GM18519 (cell line): Measurements from ENCODE around the gene FRMD8.

Experiments used
- ATAC-seq: cut with Tn5 transposase; IDR thresholded peaks from one replicate; pipeline ENCODE4 v1.9.1; 2021; ENCODE audit warnings: mild to moderate bottlenecking, moderate library complexity; ENCODE audit not compliant: unreplicated experiment, low FRiP score

FRMD8 gene, protein sequence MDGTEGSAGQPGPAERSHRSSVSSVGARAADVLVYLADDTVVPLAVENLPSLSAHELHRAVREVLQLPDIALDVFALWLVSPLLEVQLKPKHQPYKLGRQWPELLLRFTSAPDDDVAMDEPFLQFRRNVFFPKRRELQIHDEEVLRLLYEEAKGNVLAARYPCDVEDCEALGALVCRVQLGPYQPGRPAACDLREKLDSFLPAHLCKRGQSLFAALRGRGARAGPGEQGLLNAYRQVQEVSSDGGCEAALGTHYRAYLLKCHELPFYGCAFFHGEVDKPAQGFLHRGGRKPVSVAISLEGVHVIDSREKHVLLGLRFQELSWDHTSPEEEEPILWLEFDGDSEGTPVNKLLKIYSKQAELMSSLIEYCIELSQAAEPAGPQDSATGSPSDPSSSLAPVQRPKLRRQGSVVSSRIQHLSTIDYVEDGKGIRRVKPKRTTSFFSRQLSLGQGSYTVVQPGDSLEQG

DNA sequence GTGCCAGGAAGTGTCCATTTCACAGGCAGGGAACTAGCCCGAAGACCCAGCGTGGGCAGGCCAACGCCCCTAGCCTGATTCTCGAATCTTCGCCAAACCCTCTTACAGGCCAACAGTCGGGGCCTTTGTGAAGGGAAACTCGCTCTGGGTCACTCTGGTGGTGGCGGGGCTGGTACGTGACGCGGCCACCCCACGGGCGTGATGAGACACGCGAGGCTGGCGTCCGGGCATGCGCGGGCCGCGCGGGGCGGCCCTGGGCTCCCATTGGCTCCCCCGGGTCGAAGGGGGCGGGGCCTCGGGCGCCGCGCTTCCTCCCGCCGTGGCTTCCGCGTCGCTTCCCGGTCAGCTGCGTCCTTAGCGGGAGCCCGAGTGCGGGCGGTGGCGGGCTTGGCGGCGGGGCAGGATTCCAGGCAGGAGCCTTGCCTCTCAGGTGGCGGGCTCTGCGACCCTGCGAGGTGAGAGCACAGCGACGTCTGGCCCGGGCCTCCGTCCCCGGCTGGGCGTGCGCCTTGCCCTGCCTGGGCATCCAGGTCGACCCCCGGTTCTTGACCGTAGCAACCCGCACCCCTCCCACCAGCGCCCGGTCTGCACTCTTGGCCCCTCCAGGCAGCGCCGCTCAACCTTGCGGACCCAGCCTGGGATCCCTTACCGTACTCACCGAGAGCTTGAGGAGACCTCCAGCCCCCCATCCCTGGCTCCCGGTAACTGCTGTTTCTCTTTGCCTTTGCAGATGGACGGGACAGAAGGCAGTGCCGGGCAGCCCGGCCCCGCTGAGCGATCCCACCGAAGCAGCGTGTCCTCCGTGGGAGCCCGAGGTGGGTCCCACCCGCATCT lies at the start of gene FRMD8:
Gene FRMD8 (plus strand): TSS at position 331 of the 834 bp plus-strand sequence. CDS start 400 bp downstream, at position 731.
- no peak for ATAC-seq

DNA sequence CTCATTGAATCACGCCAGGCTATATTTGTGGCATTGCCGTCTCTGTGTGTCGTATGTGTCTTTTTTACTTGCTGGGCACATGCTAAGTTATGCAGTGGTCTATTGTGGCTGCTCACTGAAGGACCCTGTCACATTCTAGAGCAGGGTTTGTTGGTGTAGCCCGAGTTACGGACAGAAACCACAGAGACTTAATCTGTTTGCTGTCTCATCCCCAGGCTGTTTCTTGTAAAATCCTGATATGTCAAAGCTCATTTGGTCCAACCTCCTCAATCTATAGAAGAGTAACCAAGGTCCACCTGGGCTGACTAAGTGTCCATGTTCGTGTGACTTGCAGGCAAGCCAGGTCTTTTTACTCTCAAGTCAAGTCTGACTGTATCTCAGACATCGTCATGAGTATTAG lies 47.8 kb upstream of the FRMD8 start:
- ATAC-seq = no peak

DNA sequence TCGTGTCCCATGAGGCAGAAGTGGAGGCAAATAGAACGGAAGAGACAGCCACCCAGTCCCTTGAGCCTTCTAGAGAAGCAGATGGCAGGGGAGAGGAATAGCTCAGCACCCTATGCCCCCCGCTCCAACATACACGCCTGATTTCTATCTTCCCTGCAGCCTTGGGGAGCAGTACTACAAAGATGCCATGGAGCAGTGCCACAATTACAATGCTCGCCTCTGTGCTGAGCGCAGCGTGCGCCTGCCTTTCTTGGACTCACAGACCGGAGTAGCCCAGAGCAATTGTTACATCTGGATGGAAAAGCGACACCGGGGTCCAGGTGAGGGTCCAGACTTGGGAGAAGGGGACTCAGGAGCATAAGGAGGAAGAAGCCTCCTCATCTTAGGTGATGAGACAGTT lies 46.2 kb upstream of the FRMD8 start:
- no peak for ATAC-seq

DNA sequence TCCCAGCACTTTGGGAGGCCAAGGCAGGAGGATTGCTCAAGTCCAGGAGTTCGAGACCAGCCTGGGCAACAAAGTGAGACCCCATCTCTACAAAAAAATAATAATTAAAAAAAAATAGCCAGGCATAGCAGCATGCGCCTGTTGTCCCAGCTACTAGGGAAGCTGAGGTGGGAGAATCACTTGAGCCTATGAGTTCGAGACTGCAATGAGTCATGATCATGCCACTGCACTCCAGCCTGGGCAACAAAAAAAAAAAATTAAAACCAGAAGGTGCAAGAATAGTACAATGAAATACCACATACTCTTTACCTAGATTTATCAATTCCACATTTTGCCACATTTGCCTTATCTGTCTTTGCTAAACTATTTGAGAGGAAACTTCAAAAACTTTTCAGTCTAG lies 44.6 kb upstream of the FRMD8 start:
- ATAC-seq = no peak

DNA sequence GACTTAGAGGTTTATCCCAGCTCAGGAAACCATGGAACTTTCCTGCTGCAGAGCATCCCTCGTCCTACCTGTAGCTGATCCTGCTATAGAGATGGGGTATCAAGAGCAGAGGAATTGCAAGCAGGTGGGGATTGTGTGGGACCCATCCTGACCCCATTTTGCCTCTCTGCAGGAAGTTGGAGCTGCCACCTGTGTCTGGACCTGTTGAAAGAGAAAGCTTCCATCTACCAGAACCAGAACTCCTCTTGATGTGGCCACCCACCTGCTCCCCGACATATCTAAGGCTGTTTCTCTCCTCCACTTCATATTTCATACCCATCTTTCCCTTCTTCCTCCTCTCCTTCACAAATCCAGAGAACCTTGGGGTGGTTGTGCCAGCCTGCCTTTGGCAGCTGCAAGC lies 34.9 kb upstream of the FRMD8 start:
- no peak for ATAC-seq

DNA sequence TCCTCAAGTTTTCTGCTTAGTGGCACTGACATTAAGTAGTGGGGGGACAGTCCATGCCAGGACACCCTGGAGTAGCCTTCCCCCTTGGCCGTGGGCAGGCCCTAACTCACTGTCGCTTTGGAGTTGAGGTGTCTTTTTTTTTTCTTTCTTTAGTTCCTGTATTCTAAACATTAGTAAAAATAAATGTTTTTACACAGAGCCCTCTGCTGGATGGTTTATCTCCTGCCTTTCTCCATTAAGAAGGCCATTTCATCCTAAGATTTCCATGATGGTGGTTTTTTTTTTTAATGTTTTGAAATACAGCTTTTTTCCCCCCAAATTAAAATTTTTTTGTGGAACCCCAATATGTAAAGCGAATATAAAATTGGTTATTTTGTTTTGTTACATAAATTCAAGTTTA lies 33.7 kb upstream of the FRMD8 start:
- no peak for ATAC-seq

DNA sequence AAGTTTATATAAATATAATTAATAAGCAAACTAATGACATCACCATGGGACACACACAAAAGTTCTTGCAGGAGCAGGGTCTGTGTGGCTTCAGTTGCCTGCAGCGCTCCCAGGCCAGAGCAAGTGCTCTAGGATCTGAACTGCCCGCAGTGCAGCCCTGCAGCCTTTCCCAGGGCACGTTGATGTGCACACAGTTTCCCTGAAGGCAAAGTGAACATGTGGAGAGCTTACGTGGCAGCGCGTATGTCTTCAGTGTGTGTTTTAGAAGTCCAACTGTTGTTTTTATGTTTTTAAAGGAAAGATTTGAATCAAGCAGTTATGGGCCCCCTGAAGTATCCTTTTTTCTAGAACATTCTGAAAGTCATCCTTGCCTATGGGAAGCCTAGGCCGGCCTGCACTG lies 33.1 kb upstream of the FRMD8 start:
- no peak for ATAC-seq

DNA sequence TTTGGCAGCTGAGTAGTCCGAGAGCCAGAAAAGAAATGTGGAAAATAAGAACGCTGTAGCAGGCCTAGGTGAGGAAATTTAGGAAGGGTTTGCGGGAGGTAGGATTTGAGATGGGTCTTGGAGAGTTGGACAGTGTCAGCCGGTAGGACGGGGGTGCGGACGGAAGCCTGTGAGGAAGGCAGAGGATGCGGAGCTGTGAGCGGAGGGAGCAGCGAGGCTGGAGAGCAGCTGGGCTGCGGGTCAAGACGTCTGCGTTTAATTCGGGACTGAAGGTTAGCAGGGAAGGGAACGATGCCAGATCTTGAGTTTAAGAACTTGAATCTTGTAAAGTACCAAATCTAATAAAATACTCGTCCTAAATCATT lies 32.6 kb upstream of the FRMD8 start:
- no peak for ATAC-seq

DNA sequence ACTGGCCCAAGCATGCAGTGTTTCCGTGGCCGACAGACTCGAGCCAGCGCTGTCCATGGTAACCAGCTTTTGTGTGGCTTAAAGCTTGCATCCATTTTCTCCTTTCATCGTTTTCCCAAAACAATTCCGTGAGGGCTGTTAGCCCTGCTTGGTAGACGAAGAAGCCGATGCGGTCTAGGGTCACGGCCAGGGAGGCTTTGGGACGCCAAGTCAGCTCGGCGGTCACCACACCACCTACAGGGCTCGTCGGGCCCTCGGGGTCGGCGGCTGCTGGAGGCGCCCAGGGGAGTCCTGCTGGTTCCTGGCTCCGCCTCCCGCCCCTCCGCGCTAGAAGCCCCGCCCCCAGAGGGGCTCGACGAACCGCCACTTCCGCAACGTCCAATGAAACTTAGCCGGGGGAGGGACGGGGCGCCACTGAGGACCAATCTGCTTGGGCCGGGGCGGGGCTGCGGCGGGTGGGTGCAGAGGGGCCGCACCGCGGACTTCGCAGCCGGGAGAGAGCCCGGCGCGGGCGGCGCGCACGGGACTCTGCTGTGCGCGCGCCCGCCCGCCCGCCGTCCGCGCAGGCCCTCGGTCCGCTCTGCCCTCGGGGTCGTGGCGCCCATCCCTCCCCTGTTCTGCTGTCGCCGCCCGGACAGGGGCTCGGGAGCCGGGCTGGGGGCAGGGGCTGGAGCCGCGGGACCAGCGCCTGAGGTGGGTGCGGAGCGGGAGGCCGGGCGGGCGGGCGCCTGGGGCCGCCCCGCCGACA lies 32.0 kb upstream of the FRMD8 start, which contains the start of gene TIGD3:
Gene TIGD3 (plus strand): TSS at position 487 of the 748 bp plus-strand sequence. CDS start 1,058 bp downstream, outside the sequence.
- ATAC-seq = peak; percentile 48

DNA sequence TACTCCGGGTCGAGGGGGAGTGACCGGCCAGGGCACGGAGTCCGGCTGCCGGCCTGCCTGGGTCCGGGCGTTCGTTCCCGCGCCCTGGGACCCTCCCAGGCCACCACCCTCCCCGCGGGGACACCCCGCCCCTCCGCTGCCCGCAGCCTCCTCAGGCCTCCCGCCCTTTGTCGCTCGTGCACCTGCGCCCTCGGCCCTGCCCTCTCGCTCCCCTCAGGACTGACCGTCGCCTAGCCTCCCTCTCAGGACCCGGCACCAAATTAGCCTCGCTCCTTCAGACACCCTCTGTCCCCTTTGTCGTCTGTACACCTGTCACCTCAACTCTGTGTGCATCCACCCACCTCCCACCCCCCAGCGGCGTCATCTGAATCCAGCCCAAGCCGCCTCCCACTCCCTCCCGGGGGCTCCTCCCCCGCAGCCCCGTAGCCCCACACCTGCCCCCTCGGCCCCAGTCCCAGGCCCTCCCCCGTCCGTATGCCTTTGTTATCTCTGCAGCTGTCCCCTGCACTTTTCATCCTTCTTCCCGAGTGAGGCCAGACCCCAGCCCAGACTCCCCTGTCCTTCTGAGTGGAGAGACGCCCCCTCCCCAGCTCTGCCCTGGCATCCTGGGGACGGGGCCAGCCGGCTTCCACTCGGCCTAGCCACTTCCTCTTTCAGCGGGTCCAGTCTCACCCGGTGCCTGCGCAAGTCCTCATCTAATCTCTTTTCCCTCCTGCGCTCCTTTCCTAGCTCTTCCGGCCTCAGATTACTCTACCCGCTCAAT lies 31.2 kb upstream of the FRMD8 start:
- peak; percentile 19 for ATAC-seq

DNA sequence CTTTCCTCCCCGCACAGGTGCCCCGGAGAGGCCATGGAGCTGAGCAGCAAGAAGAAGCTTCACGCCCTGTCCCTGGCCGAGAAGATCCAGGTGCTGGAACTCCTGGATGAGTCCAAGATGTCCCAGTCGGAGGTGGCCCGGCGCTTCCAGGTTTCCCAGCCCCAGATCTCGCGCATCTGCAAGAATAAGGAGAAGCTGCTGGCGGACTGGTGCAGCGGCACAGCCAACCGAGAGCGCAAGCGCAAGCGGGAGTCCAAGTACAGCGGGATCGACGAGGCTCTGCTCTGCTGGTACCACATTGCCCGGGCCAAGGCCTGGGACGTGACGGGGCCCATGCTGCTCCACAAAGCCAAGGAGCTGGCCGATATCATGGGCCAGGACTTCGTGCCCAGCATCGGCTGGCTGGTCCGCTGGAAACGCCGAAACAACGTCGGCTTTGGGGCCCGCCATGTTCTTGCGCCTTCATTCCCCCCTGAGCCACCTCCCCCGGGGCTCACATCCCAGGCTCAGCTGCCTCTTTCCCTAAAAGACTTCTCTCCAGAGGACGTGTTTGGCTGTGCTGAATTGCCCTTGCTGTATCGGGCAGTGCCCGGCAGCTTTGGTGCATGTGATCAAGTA lies 30.6 kb upstream of the FRMD8 start:
- no peak for ATAC-seq

DNA sequence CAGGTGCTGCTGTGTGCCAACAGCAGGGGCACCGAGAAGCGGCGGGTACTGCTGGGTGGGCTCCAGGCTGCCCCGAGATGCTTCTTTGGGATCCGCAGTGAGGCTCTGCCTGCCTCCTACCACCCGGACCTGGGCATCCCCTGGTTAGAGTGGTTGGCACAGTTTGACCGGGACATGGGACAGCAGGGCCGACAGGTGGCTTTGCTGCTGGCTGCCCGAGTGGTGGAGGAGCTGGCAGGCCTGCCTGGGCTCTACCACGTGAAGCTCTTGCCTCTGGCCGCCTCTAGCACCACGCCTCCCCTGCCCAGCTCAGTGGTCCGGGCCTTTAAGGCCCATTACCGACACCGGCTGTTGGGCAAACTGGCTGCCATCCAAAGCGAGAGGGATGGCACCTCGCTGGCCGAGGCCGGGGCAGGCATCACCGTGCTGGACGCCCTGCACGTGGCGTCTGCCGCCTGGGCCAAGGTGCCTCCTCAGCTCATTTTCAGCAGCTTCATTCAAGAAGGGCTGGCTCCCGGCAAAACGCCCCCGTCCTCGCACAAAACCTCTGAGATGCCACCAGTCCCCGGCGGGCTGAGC lies 30.0 kb upstream of the FRMD8 start:
- no peak for ATAC-seq

DNA sequence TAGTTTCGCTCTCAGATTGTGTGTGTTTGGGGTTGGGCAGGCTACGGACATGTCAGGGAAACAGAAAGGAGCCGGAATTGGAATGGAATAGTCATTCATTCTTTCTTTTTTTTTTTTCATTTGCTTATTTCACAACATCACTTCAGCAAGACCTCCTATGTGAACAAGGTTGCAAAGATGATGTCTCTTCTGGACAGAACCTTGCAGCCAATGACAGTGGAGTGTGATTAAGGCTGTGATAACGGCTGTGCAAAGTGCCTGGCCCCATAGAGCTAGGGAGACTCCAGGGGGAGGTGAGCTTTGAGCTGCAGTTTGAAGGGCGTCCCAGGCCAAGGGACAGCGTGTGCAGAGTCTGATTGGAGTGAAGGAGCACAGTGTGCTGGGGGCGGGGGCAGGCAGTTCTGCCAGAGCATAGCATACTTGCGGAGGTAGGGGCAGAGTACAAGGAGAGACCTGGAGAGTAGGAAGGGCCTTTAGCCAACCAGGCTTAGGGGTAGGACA lies 28.5 kb upstream of the FRMD8 start:
- no peak for ATAC-seq

DNA sequence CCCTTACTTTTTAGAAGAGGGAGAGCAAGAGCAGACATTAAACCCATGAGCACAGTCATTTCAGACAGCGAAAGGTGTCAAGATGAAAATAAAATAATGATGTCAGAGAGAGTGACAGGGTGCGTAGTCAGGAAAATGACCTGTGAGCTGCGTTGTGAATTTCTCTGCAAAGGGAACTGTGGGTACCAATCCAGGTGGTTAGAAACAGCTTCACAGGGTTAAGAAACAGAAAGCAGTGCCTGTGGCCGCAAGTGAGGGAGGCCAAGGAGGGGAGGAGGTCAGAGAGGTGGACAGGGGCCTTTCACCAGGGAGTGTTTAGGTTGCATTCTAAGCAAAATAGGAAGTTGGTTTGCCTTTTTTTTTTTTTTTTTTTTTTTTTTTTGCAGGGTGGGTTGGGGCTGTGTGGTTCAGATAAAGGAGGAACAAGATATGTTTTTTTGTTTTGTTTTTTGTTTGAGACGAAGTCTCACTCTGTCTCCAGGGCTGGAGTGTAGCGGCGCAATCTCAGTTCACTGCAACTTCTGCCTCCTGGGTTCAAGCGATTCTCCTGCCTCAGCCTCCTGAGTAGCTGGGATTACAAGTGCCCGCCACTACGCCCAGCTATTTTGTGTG lies 24.0 kb upstream of the FRMD8 start:
- ATAC-seq = no peak

DNA sequence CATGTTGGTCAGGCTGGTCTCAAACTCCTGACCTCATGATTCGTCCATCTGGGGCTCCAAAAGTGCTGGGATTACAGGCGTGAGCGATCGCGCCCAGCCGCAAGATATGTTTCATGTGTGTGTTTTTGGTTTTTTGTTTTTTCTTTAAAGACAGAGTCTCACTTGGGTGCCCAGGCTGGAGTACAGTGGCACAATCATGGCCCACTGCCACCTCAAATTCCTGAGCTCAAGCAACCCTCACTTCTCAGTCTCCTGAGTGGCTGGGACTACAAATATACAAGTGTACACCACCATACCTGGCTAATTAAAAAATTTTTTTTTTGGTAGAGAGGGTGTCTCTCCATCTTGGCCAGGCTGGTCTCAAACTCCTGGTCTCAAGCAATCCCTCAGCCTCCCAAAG lies 23.5 kb upstream of the FRMD8 start:
- ATAC-seq = no peak

DNA sequence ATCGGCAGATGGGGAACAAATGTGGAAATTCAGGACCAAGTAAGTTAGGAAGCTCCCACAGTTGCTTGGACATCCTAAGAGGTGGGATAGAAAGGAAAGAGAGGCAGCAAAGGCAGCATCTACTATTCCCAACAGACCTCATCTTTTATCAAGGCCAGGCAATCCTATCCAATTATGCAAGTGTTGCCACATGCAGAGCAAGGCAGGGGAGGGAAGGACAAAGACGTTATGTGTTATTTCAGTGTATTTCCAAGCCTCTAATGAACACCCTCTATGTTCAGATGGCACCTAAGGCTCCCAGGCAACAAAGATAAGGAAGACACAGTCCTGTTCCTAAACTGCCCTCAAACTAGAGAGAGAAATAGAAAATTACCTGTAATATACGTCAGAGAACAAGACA lies 22.7 kb upstream of the FRMD8 start:
- no peak for ATAC-seq

DNA sequence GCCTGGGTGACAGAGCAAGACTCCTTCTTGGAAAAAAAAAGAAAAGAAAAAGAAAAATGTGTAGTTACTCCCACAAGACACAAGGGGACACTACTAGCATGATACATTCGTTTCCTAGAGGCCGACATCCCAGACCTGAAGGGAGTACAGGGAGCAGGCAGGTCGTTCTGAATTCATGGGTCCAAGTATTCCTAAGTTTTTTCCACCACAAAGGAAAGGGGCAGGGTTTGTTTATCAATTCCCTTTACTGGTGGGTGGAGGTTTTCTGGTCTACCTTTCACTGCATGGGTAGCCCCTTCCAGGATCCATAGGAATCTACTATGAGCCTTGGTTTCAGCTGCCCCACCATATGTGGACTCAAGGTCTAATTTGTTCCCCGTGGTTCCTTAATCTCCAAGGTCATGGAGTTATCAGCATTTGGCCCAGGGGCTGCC lies 20.1 kb upstream of the FRMD8 start:
- no peak for ATAC-seq

DNA sequence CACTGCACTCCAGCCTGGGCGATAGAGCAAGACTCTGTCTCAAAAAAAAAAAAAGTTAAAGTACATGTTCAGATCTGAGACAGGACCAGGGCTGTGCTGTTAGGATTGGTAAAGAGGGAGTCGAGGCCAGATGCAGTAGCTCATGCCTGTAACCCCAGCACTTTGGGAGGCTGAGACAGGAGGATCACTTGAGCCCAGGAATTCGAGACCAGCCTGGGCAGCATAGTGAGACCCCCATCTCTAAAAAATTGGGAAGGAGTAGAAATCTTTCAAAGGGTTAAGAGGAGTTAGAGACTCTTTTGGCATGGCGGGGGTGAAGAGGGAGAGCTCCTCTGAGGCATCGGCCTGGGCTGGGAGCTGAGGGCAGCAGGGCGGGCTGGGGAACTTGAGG lies 15.8 kb upstream of the FRMD8 start:
- no peak for ATAC-seq
